ENCODE measurements around the gene DLGAP1. TPM values are rescaled to one million over a fixed set of nuclear protein-coding genes. Genes with fewer than 3 reads are reported as not detected.
"Not testable (repeated sequence)": the region's sequence is repeated elsewhere in the genome, so short reads cannot be mapped to it uniquely, and the experiment has no call there.

DLGAP1 gene
- total RNA-seq, 1 experiment from 2014 or later, result not detected

DNA sequence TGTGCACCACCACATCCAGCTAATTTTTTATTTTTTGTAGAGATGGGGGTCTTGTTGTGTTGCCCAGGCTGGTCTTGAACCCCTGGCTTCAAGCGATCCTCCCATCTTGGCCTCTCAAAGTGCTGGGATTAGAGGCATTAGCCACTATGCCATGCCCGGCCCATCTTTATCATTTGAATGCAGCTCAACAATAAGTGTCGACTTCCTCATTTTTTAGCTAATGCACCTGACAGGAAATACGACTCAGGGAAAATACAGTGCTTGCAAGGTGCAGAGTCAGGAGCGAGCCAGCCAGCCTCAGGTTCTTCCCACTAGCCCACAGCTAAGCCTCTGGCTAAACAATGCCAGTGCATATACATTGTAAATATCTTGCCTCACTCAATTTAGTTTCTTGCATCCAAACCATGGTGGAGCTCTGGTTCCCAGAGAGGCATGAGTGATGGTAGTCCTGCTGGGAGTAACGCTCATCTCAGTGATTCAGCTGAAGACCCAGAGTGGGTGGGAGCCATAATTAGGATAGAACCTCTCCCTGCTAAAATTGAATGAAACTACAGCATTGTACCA lies 870.1 kb downstream of the DLGAP1 start:
- DNase-seq (ENCODE audit: low spot score), result peak; percentile 59

DNA sequence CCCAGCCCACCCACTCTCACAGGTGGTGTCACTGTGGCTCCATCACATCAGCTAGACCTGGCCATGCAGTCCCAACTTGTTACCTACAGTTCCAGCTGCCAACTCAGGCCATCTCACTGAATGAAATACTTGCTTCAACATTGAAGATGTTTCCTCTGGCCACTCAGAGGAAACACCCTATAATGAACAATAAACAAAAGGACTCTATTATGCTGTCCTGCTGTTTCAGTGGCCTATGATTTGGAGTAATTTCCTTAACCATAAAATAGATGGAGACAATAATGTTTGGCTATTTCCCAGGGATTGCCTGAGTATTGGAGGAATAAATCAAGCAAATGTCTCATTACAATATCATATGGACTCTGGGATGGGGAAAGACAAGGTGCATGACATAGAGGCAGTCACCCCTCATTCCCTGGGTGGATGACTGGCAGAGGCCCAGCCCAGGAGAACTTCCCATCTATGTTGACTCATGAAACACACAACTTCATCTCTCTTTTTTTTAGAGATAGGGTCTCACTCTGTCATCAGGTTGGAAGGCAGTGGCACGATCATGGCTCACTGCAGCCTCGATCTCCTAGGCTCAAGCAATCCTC lies 870.7 kb downstream of the DLGAP1 start:
- DNase-seq (ENCODE audit: low spot score), result no peak

DNA sequence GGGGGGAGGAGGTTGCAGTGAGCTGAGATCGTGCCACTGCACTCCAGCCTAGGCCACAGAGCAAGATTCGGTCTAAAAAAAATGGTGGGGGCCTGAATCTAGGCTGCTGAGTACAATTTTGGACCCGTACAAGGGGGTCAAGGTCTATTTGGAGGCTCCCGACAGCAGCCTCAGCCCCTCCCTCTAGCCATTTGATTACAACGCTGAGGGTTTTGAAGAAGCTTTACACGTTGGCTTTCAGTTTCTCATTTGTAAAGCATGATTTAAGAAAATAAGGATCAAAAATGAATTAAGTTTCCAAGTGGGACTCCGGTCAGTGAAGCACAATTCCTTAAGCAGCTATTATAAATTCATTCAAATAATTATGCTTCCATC lies 871.2 kb downstream of the DLGAP1 start:
- DNase-seq (ENCODE audit: low spot score), result no peak

DNA sequence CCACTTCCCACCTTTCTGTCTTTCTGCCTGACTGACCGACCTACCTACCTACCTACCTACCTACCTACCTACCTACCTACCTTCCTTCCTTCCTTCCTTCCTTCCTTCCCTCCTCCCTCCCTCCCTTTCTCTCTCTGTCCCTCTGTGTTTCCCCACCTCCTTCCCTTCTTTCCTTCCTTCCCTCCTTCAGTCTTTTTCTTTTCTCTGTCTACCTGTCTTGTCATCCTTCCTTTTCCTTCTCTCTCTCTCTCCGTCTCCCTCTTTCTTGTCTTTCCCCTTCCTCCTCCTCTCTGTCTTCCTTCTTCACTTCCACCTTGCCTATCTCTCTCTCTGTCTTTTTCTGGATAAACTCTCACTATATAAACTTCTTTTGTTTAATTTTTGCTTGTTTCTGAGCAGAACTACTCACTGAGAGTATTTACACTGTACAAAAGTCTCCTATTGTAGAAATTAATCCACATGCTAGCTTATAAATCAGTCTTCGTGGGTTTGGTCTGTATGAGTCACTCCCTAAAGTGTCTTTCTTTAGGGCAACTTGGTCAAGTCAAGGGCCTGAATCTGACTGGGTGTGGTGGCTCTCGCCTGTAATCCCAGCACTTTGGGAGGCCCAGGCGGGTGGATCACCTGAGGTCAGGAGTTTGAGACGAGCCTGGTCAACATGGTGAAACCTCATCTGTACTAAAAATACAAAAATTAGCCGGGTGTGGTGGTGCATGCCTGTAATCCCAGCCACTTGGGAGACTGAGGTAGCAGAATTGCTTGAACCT lies 871.8 kb downstream of the DLGAP1 start:
- DNase-seq (ENCODE audit: low spot score), result peak; percentile 55

DNA sequence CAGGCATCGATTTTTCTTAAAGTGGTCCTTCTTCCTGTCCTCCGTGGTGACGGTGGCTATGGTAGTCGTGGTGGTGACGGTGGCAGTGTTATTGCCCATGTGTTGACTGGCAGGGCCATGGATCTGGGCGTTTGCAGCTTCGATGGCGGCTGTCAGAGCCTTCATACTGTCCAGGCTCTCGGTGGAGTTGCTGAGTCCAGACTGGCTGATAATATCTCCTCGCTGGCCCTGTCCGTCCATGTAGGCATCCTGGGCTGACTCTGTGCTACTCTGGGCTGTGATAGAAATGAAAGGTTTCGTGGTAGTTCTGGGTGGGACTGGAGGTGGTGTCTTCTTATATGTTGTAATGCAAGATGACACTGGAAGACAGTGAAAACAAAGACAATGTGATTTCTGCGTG lies 873.2 kb downstream of the DLGAP1 start:
- DNase-seq (ENCODE audit: low spot score), result no peak

DNA sequence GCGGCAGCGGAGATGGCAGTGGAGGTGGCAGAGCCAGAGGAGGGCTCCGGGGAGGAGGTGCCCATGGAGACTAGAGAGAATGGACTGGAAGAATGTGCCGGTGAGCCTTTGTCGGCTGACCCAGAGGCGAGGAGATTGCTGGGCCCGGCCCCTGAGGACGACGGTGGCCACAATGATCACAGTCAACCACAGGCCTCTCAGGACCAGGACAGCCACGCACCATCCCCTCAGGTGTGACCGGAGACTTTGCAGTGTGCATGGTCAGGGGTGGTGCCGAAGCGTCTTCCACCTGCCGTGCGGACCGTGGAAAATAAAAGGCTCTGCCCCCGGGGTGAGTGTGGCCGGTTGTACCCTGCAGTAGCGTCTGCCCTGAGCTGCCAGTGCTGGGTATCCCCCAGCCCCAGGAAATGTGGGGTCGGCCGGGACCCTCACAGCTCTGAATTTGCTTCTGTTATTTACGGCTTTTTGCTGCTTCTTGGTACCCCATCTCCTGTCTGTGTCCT lies 874.5 kb downstream of the DLGAP1 start:
- not testable (repeated sequence) for DNase-seq (ENCODE audit: low spot score)

DNA sequence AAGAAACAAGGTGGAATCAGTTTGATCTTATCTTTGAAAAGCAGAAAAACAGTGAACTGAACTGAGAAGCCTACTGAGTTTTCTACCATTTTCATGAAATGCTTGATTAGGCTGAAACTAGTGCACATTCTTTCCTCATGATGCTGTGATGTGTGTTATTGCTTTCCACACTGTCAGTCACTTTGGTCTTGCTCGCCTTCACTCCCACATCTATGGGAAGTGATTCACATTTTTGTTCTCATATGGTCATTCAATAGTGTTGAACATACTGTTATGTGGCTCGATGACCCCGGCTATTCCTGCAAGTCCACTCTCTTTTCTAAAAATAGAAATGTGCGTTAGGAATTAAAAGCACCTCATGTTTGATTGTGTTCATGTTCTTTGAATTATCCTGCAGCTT lies 875.4 kb downstream of the DLGAP1 start:
- DNase-seq (ENCODE audit: low spot score), result peak; percentile 51

DNA sequence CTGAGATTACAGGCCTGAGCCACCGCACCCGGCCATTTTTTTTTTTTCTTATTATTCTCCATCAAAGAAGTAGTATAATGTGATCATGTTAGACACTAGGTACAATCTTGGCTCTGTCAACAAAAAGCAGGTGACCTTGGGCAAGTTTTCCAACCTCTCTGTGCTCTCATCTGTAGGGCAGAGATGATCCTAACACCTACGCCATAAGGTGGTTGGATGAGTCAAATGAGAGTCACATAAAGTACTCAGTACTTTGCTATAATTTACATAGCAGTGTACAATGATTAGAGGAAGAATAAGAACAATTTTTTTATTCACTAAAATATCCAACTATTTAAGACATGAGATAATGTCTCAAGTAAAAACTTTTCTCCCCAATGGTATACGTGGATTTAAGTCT lies 876.5 kb downstream of the DLGAP1 start:
- DNase-seq (ENCODE audit: low spot score), result no peak

DNA sequence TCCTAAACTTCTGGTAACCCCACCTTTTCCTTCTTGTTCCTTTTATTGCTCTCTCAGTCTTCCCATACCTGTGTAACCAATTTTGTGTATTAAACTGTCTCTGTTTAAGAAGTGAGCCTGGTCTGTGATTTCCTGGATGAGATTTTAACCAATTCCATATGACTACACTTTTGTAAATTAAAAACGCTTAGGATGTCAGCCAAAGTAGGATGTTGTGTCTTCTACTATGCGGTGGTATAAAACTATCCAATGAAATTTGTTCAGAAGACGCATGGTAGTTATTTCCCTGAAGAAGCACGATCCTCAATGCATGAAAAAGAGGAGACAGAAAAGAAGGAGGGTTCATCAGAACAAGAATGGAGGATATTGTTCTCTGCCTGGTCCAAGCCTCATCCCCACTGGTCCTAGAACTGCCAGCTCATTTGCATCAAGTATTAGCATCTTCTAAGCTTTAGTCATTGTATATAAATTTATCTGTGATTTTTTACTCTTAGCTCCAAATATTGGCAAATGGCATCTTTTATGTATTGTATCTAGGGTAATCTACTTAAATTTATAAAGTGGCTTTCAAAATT lies 877.7 kb downstream of the DLGAP1 start:
- DNase-seq (ENCODE audit: low spot score), result no peak

DNA sequence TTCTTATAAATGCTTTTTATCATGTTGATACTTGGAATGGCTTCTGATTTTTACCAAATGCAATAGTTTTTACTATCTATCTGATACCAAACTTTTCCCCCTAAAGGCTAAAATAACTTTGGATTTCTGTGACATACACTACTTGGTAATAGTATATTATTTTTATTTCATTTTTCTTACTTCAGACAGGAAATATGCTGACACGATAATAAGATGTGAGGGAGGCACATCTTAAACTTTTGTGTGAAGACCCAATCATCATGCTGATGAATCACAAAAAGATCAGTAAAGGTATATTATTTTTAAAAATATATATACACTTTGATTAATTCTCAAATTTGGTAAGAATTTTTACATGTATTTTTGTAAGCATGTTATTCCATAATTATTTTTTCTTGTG lies 882.3 kb downstream of the DLGAP1 start:
- no peak for DNase-seq (ENCODE audit: low spot score)

DNA sequence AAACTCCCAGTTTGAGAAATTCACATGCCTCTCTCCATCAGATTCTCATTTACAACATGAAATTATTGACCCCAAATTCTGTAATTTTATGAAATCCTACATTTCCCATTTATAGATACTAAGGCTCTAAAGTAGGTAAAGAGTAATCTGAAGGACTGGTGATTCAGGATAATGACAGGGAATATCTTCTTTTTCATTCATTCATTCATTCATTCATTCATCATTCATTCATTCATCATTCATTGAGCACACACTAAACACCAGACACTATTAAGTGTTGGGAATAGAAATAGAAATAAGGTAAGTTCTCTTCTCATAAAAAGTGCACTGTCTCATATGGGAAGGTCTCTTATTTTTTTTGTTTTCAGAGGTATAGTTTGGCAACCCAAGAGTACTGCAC lies 888.3 kb downstream of the DLGAP1 start:
- DNase-seq (ENCODE audit: low spot score), result no peak

DNA sequence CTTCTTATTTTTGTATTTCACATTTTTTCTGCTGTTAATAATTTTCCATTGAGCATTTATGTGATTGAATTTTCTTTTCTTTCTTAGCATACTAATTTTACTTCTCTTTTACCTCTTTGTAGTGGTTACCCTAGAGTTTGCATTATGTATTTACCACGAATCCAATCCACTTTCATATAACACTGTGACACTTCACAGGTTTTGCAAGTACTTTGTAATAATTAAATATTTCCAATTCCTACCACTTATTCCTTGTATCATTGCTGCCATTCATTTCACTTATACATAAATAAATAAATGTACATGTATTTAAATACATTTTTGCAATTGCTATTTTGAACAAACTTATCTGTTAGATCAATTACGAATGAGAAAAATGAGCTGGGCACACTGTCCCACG lies 894.4 kb downstream of the DLGAP1 start:
- no peak for DNase-seq (ENCODE audit: low spot score)

DNA sequence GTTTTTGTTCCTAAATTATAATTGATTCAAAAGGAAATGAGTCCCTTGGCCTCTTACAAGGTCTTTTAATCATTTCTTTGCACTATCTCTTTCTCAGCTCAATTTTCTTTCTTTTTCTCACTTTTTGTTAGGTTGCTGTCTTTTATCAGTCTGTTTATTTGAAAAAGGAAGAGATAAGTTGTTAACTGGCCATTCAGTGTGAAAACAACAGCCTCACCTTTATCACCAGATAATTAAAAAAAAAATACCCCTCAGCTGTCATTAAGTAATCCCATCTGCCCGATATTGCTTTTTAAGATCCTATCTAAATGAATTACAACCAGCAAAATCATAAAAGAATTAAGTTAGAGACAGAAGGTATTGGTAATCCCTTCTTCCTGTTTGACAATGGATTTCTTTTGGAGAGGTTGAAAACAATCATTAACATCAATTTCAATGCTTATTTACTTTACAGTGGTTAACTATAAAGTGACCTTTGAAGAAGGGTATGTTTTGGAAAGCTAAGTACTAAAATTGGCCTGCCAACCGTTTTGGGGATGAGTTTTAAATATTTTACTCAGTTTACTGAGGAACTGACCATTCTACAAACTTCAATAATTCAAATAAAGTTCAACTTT lies 900.2 kb downstream of the DLGAP1 start:
- DNase-seq (ENCODE audit: low spot score), result no peak

DNA sequence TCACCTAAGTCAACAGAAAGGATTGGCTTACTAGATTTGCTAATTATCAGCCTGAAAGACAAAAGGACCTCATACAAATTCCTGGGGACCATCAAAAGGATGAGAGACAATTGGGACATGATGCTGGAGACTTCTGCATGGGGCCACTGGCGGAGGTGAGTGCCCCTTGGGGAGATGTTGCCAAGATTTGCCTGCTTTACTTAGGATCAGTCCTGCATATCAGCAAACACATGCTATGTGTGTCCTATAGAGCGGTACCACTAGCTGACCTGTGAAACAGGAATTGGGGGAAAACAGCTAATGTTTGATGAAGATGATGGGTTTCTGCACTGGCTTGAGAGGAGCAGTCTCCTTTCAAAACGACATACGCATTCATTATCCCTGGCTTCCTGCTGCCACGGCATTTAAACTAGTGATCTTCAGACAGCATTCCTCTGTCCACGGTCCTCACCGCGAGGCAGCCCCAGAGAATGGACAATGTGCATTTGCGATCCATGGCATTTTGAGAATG lies 901.0 kb downstream of the DLGAP1 start:
- no peak for DNase-seq (ENCODE audit: low spot score)

DNA sequence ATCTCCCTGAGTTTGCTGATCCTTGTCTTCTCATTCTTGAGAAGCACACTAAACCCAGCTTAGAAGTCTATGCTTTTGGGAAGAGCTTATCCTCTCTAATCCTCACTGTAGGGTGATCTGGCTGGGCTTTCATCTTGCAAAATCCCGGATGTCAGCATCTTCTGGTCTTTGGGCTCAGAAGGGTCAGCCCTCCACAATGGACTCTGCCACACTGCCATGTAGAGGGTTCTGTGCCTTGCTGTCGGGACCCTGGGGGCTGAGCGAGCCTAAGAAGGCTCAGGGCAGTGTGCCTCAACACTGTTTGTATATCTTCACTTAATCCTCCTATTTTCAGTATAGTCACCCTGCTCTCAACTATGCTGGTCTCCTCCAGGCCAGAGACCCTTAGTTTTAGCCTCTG lies 902.8 kb downstream of the DLGAP1 start:
- no peak for DNase-seq (ENCODE audit: low spot score)

DNA sequence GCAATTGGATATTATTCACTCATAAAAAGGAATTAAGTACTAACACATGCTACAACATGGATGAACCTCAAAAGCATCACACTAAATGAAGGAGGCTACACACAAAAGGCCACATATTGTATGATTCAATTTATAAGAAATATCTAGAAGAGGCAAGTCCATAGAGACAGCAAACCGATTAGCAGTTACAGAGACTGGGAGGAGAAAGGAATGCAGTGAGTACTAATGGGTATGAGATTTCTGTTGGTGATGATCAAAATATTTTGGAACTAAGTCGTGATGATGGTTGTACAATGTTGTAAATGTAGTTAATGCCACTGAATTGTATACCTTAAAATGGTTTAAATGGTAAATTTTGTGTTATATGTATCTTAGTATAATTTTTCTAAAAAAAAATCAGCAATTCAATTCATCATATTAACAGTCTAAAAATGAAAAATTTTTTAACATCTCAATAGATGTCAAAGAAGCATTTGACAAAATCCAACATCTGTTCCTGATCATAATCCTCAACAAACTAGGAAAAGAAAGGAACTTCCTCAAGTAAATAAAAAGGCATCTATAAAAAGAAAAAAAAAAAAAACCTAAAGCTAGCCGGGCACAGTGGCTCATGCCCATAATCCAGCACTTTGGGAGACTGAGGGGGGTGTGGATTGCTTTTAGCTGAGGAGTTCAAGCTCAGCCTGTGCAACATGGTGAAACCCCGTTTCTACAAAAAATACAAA lies 907.1 kb downstream of the DLGAP1 start:
- DNase-seq (ENCODE audit: low spot score), result no peak

DNA sequence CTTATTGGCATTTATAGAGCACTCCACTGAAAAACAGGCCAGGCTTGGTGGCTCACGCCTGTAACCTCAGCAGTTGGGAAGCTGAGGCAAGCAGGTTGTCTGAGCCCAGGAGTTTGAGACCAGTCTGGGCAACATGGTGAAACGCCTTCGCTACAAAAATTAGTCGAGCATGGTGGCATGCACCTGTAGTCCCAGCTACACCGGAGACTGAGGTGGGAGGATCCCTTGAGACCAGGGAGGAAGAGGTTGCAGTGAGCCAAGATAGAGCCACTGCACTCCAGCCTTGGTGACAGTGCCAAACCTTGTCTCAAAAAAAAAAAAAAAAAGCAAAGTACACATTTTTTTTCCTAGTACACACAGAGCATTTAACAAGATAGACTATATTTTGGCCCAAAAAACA lies 909.0 kb downstream of the DLGAP1 start:
- DNase-seq (ENCODE audit: low spot score), result no peak

DNA sequence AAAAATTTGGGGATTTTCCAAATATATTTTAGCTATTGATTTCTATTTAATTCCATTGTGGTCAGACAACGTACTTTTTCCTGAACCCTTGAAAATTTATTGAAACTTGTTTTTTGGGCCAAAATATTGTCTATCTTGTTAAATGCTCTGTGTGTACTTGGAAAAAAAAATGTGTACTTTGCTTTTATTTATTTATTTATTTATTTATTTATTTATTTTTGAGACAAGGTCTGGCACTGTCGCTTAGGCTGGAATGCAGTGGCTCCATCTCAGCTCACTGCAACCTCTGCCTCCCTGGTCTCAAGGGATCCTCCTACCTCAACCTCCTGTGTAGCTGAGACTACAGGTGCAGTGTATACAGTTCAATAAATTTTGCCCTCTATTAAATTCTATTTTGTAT lies 910.6 kb downstream of the DLGAP1 start:
- no peak for DNase-seq (ENCODE audit: low spot score)

DNA sequence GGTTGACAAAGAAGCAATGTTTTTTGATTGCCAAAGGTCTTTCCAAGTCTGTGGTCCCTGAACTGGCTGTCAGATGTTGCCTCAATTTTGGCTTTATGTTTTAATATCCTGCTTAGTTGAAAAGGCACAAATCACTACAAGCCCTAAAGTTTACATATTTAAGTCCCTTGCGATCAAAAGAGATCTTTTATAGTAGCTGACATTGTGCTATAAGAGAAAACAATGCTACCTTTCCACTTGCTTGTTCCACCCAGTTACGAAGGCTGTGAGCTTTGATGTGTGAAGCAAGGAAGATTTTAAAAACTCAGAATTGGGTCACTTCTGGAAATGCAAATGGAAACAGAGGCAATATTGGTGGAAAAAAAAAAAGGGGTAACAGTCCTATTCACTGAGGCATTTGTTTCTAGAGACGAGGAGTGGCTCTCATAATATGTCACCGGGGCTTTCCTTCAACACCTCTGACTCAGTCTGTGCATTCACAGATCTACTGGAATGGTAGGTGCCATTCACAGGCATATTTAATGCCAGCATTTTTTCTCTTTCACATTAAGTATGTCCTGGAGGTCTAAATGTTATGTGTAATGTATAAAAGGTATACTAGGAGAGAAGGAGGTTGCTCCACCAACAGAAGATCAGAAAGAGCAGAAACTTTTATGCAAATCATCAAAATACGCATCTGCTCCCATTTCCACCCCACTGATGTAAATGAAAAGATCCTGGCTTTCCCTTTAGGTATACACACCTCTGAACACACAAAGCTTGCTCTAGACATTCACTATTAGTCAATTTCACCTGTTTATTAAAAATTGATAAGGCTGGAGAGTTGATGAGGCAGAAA lies 913.3 kb downstream of the DLGAP1 start:
- no peak for DNase-seq (ENCODE audit: low spot score)

DNA sequence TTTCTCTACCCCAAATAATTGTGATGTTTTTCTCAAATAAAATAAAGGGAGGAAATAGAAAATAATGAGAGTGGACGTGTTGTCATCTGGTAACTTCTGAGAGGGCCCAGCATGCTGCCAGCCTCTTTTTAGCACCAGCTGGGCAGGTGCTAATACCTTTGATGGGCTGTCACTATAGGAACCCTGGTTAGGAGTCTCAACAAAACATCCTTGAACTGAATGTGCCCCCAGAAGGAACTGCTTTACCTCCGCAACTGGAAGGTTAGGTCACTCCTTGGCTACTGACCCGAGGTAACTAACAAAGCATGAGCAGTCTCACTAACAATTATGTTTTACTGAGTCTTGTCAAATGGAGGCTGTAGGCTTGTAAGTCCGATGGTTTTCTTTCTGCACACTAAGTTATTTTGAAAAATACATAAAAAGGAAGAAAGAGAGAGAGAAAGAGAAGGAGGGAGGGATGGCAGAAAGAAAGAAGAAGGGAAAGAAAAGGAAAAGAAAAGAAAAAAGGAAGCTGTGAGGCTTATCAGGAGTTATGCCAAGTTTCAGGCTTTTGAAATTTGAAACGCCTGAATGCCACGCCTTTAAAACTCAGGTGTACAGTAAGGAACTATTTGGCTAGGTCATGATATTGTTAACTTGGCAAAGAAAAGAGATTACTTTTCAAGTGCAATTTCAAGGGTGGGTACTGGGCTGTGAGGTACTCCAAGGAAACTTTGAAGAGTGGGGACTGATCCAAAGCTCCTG lies 914.1 kb downstream of the DLGAP1 start:
- DNase-seq (ENCODE audit: low spot score), result no peak
